ENCODE data around the gene SPRR1A.
"Not testable (repeated sequence)": the region's sequence is repeated elsewhere in the genome, so short reads cannot be mapped to it uniquely, and the experiment has no call there.

SPRR1A gene

GRCh38 chr1:152998476-152998875 lies 14.6 kb downstream of the SPRR1A start:
- no peak overlapping the region for H3K9ac ChIP-seq (ENCODE audit: low read length)

GRCh38 chr1:152999818-153000217 lies 15.9 kb downstream of the SPRR1A start:
- H3K4me3 ChIP-seq (ENCODE audit: low read length), result no peak overlapping the region
- H3K36me3 ChIP-seq (ENCODE audit: control insufficient read depth, insufficient read depth, low read length, severe bottlenecking), result no peaks in the 10 kb centered on the region
- no peak overlapping the region for H3K9ac ChIP-seq (ENCODE audit: low read length)
- H3K27me3 ChIP-seq (replicated peaks; ENCODE audit: control insufficient read depth, insufficient read depth, low read length), result peaks cover 8% of the 10 kb centered on the region
- no peak for DNase-seq (ENCODE audit: low read depth)
- H3K4me1 ChIP-seq (ENCODE audit: control insufficient read depth, insufficient read depth, low read length), result no peaks in the 10 kb centered on the region
- H3K9me3 ChIP-seq (ENCODE audit: control insufficient read depth, low read length), result no peaks in the 10 kb centered on the region

More at GRCh38 chr1:152998476-152998875, 14.6 kb downstream of the SPRR1A start:
- no peaks in the 10 kb centered on the region for H3K4me1 ChIP-seq (ENCODE audit: control insufficient read depth, insufficient read depth, low read length)
- peaks cover 8% of the 10 kb centered on the region for H3K27me3 ChIP-seq (replicated peaks; ENCODE audit: control insufficient read depth, insufficient read depth, low read length)
- H3K36me3 ChIP-seq (ENCODE audit: control insufficient read depth, insufficient read depth, low read length, severe bottlenecking), result no peaks in the 10 kb centered on the region
- no peak overlapping the region for H3K4me3 ChIP-seq (ENCODE audit: low read length)
- no peaks in the 10 kb centered on the region for H3K9me3 ChIP-seq (ENCODE audit: control insufficient read depth, low read length)
- DNase-seq (ENCODE audit: low read depth), result no peak

GRCh38 chr1:153000294-153000693 lies 16.4 kb downstream of the SPRR1A start:
- Histone ChIP-seq H3K27me3 (replicated peaks; ENCODE audit: control insufficient read depth, insufficient read depth, low read length) (peaks cover 8% of the 10 kb centered on the region), H3K4me1 (ENCODE audit: control insufficient read depth, insufficient read depth, low read length) (no peaks in the 10 kb centered on the region), H3K4me3 (ENCODE audit: low read length) (no peak overlapping the region), H3K36me3 (ENCODE audit: control insufficient read depth, insufficient read depth, low read length, severe bottlenecking) (no peaks in the 10 kb centered on the region), H3K9me3 (ENCODE audit: control insufficient read depth, low read length) (no peaks in the 10 kb centered on the region), H3K9ac (ENCODE audit: low read length) (no peak overlapping the region)
- no peak for DNase-seq (ENCODE audit: low read depth)

GRCh38 chr1:153001382-153001781 lies 17.5 kb downstream of the SPRR1A start, which contains the start of gene SPRR3:
Gene SPRR3 (plus strand): TSS chr1:153001749. CDS start chr1:153003021, 1,272 bp downstream.
- Histone ChIP-seq H3K9ac (ENCODE audit: low read length) (no peak within 1 kb of the TSS), H3K4me3 (ENCODE audit: low read length) (no peak within 1 kb of the TSS), H3K9me3 (ENCODE audit: control insufficient read depth, low read length) (no peaks in the 10 kb centered on the region), H3K4me1 (ENCODE audit: control insufficient read depth, insufficient read depth, low read length) (no peaks in the 10 kb centered on the region), H3K36me3 (ENCODE audit: control insufficient read depth, insufficient read depth, low read length, severe bottlenecking) (no peaks in the 10 kb centered on the region), H3K27me3 (replicated peaks; ENCODE audit: control insufficient read depth, insufficient read depth, low read length) (peaks cover 8% of the 10 kb centered on the region)
- no peak for DNase-seq (ENCODE audit: low read depth)

GRCh38 chr1:153011235-153011758 lies 27.4 kb downstream of the SPRR1A start:
- H3K9me3 ChIP-seq (ENCODE audit: control insufficient read depth, low read length); H3K9ac ChIP-seq (ENCODE audit: low read length); H3K36me3 ChIP-seq (ENCODE audit: control insufficient read depth, insufficient read depth, low read length, severe bottlenecking); H3K4me3 ChIP-seq (ENCODE audit: low read length); DNase-seq (ENCODE audit: low read depth); H3K27me3 ChIP-seq (replicated peaks; ENCODE audit: control insufficient read depth, insufficient read depth, low read length); H3K4me1 ChIP-seq (ENCODE audit: control insufficient read depth, insufficient read depth, low read length): not testable (repeated sequence)

GRCh38 chr1:153021829-153022228 lies 37.9 kb downstream of the SPRR1A start:
- H3K36me3 ChIP-seq (ENCODE audit: control insufficient read depth, insufficient read depth, low read length, severe bottlenecking); H3K4me3 ChIP-seq (ENCODE audit: low read length); H3K9me3 ChIP-seq (ENCODE audit: control insufficient read depth, low read length); H3K4me1 ChIP-seq (ENCODE audit: control insufficient read depth, insufficient read depth, low read length); H3K9ac ChIP-seq (ENCODE audit: low read length); H3K27me3 ChIP-seq (replicated peaks; ENCODE audit: control insufficient read depth, insufficient read depth, low read length); DNase-seq (ENCODE audit: low read depth): not testable (repeated sequence)

- H3K27me3 ChIP-seq (replicated peaks; ENCODE audit: control insufficient read depth, insufficient read depth, low read length); DNase-seq (ENCODE audit: low read depth); H3K36me3 ChIP-seq (ENCODE audit: control insufficient read depth, insufficient read depth, low read length, severe bottlenecking); H3K9ac ChIP-seq (ENCODE audit: low read length); H3K4me3 ChIP-seq (ENCODE audit: low read length); H3K4me1 ChIP-seq (ENCODE audit: control insufficient read depth, insufficient read depth, low read length); H3K9me3 ChIP-seq (ENCODE audit: control insufficient read depth, low read length): not testable (repeated sequence)
These were observed 38.5 kb downstream of the SPRR1A start for GRCh38 chr1:153022340-153022739.

- Histone ChIP-seq H3K9ac (ENCODE audit: low read length) (no peak overlapping the region), H3K36me3 (ENCODE audit: control insufficient read depth, insufficient read depth, low read length, severe bottlenecking) (no peaks in the 10 kb centered on the region), H3K4me3 (ENCODE audit: low read length) (no peak overlapping the region), H3K27me3 (replicated peaks; ENCODE audit: control insufficient read depth, insufficient read depth, low read length) (peaks cover 2% of the 10 kb centered on the region), H3K4me1 (ENCODE audit: control insufficient read depth, insufficient read depth, low read length) (no peaks in the 10 kb centered on the region), H3K9me3 (ENCODE audit: control insufficient read depth, low read length) (no peaks in the 10 kb centered on the region)
- no peak for DNase-seq (ENCODE audit: low read depth)
These were observed 39.2 kb downstream of the SPRR1A start for GRCh38 chr1:153023109-153023508.

- H3K4me1 ChIP-seq (ENCODE audit: control insufficient read depth, insufficient read depth, low read length), result no peaks in the 10 kb centered on the region
- peaks cover 3% of the 10 kb centered on the region for H3K27me3 ChIP-seq (replicated peaks; ENCODE audit: control insufficient read depth, insufficient read depth, low read length)
- H3K9me3 ChIP-seq (ENCODE audit: control insufficient read depth, low read length), result no peaks in the 10 kb centered on the region
- H3K9ac ChIP-seq (ENCODE audit: low read length), result no peak overlapping the region
- no peak overlapping the region for H3K4me3 ChIP-seq (ENCODE audit: low read length)
- DNase-seq (ENCODE audit: low read depth), result no peak
- H3K36me3 ChIP-seq (ENCODE audit: control insufficient read depth, insufficient read depth, low read length, severe bottlenecking), result no peaks in the 10 kb centered on the region
These were observed 40.5 kb downstream of the SPRR1A start for GRCh38 chr1:153024413-153024812.

- peaks cover 3% of the 10 kb centered on the region for H3K27me3 ChIP-seq (replicated peaks; ENCODE audit: control insufficient read depth, insufficient read depth, low read length)
- H3K9ac ChIP-seq (ENCODE audit: low read length), result no peak overlapping the region
- H3K4me1 ChIP-seq (ENCODE audit: control insufficient read depth, insufficient read depth, low read length), result no peaks in the 10 kb centered on the region
- no peak for DNase-seq (ENCODE audit: low read depth)
- H3K36me3 ChIP-seq (ENCODE audit: control insufficient read depth, insufficient read depth, low read length, severe bottlenecking), result no peaks in the 10 kb centered on the region
- H3K9me3 ChIP-seq (ENCODE audit: control insufficient read depth, low read length), result no peaks in the 10 kb centered on the region
- H3K4me3 ChIP-seq (ENCODE audit: low read length), result no peak overlapping the region
These were observed 41.9 kb downstream of the SPRR1A start for GRCh38 chr1:153025797-153026196.

GRCh38 chr1:153028766-153029165 lies 44.9 kb downstream of the SPRR1A start:
- DNase-seq (ENCODE audit: low read depth), result no peak
- Histone ChIP-seq H3K36me3 (ENCODE audit: control insufficient read depth, insufficient read depth, low read length, severe bottlenecking) (no peaks in the 10 kb centered on the region), H3K9me3 (ENCODE audit: control insufficient read depth, low read length) (no peaks in the 10 kb centered on the region), H3K9ac (ENCODE audit: low read length) (no peak overlapping the region), H3K4me1 (ENCODE audit: control insufficient read depth, insufficient read depth, low read length) (no peaks in the 10 kb centered on the region), H3K27me3 (replicated peaks; ENCODE audit: control insufficient read depth, insufficient read depth, low read length) (peaks cover 3% of the 10 kb centered on the region), H3K4me3 (ENCODE audit: low read length) (no peak overlapping the region)

- no peak for DNase-seq (ENCODE audit: low read depth)
- Histone ChIP-seq H3K4me3 (ENCODE audit: low read length) (no peak within 1 kb of the TSS), H3K9ac (ENCODE audit: low read length) (no peak within 1 kb of the TSS), H3K4me1 (ENCODE audit: control insufficient read depth, insufficient read depth, low read length) (no peaks in the 10 kb centered on the region), H3K27me3 (replicated peaks; ENCODE audit: control insufficient read depth, insufficient read depth, low read length) (peaks cover 3% of the 10 kb centered on the region), H3K9me3 (ENCODE audit: control insufficient read depth, low read length) (no peaks in the 10 kb centered on the region), H3K36me3 (ENCODE audit: control insufficient read depth, insufficient read depth, low read length, severe bottlenecking) (no peaks in the 10 kb centered on the region)
These were observed 47.0 kb downstream of the SPRR1A start, which contains the start of gene SPRR1B for GRCh38 chr1:153030895-153031294. Gene SPRR1B (plus strand): TSS chr1:153031203. CDS start chr1:153032346, 1,143 bp downstream.

Data from adipocyte (in vitro differentiated cells).